ENCODE data around the gene TNFRSF14. TPM values are rescaled to one million over a fixed set of nuclear protein-coding genes. Genes with fewer than 3 reads are reported as not detected.
A peak's percentile ranks its signal among the peaks of the same experiment; 100 is the strongest.

The TNFRSF14 gene
- total and polyA plus RNA-seq, 9 of the 15 experiments (the other 6 are each of a cell fraction or from before 2014, with no cell fraction given): 0.11 to 2.3 (median 0.68) TPM; not detected in 2

DNA sequence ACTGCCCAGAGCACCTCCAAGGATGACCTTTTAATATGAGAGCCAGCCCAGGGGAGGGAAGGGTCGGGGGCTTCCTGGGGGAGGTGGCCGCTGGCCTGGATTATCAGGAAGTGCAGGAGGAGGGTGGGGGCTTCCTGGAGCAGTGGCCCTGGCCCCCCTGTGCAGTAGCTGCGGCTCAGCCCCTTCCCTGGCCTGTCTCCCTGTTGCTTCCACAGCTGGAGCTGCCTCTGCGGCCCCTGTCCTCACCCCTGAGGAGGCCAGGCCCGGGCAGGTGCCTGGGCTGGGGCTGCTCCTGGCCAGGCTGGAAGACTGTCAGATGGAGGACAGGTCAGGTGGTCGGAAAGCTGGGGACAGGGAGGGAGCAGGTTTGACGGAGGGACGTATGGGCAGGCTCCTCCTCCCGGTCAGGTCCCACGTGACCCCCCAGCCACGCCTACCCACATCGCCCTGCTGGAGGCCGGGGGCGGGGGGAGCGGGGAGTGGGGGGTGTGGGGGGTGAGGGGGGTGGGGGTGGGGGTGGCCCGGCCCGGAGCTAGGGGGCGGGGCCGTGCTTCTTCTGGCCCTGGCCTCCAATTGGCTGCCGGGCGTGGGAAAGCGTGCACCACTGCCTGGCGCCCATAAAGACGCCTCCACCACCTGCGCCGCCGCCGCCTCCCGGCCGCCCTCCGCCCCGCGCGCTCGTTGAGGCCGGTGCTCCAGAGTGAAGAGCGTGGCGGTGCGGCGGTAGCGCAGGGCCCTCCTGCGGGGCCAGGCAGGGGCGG is 10.2 kb upstream of the TNFRSF14 start (continued):
- TF ChIP-seq BHLHE40 (IDR thresholded peaks at IDR 0.05; ENCODE audit: low read length) (peak; percentile 13; the same call in 1 of the 2 replicates), ETV5 (CRISPR knock-in tag; IDR thresholded peaks at IDR 0.05; ENCODE audit: low read depth) (no peak; the same call in 1 of the 2 replicates), ZNF263 (CRISPR knock-in tag; IDR thresholded peaks at IDR 0.05; ENCODE audit: borderline replicate concordance) (no peak), CHD1 (IDR thresholded peaks at IDR 0.05; ENCODE audit: low read length) (no peak), STAG1 (CRISPR knock-in tag; IDR thresholded peaks at IDR 0.05; ENCODE audit: borderline replicate concordance) (no peak), PHTF2 (CRISPR knock-in tag; IDR thresholded peaks at IDR 0.05) (no peak), CBX2 (IDR thresholded peaks at IDR 0.05; ENCODE audit: insufficient read depth, low read length, poor library complexity, severe bottlenecking) (no peak), SAP30 (IDR thresholded peaks at IDR 0.05; ENCODE audit: borderline replicate concordance, insufficient read depth, low read depth, low read length, poor library complexity, severe bottlenecking) (no peak), EGR1 (conservative IDR thresholded peaks at IDR 0.05) (peak; percentile 50; the same call in 1 of the 2 replicates), RB1 (IDR thresholded peaks at IDR 0.05; ENCODE audit: low read depth) (peak; percentile 78; the same call in 1 of the 2 replicates), RBM39 (optimal IDR thresholded peaks at IDR 0.05; ENCODE audit: low read depth, low read length) (no peak), NRF1 (conservative IDR thresholded peaks at IDR 0.05 in 1 of 2, IDR thresholded peaks at IDR 0.05 in 1 of 2) (peak in 1 of 2 experiments; percentile 54; a peak in 2 of 4 replicates), HNRNPL (IDR thresholded peaks at IDR 0.05; ENCODE audit: low read depth, low read length) (no peak), HCFC1 (IDR thresholded peaks at IDR 0.05; ENCODE audit: low read depth, low read length) (0 out of 2 replicates have a peak, but pooled peaks have one; percentile 11), HNRNPUL1 (IDR thresholded peaks at IDR 0.05; ENCODE audit: low read length) (no peak), CREB1 (IDR thresholded peaks at IDR 0.05) (peak; percentile 56; the same call in 1 of the 2 replicates), CREB1 (CRISPR knock-in tag; IDR thresholded peaks at IDR 0.05) (peak; percentile 55), DMBX1 (CRISPR knock-in tag; IDR thresholded peaks at IDR 0.05; ENCODE audit: borderline replicate concordance) (no peak), PHB (CRISPR knock-in tag; IDR thresholded peaks at IDR 0.05) (no peak), ZKSCAN1 (IDR thresholded peaks at IDR 0.05; ENCODE audit: low read depth, low read length) (0 out of 2 replicates have a peak, but pooled peaks have one; percentile 13), NR2F6 (CRISPR knock-in tag; IDR thresholded peaks at IDR 0.05) (no peak), POU5F1 (IDR thresholded peaks at IDR 0.05; ENCODE audit: borderline replicate concordance, low read depth, low read length, partially characterized antibody) (no peak), MYBL2 (IDR thresholded peaks at IDR 0.05; ENCODE audit: low read depth) (no peak), MYBL2 (CRISPR knock-in tag; IDR thresholded peaks at IDR 0.05; ENCODE audit: borderline replicate concordance) (no peak), RBM34 (IDR thresholded peaks at IDR 0.05; ENCODE audit: borderline replicate concordance, insufficient read depth, low read length) (no peak), E2F3 (CRISPR knock-in tag; IDR thresholded peaks at IDR 0.05) (no peak), ZBTB7A (IDR thresholded peaks at IDR 0.05; ENCODE audit: borderline replicate concordance, control insufficient read depth, low read depth, low read length) (peak; percentile 50; the same call in 1 of the 2 replicates), DACH1 (IDR thresholded peaks at IDR 0.05; ENCODE audit: partially characterized antibody) (no peak)
- TF ChIP-seq, protein P1, sequence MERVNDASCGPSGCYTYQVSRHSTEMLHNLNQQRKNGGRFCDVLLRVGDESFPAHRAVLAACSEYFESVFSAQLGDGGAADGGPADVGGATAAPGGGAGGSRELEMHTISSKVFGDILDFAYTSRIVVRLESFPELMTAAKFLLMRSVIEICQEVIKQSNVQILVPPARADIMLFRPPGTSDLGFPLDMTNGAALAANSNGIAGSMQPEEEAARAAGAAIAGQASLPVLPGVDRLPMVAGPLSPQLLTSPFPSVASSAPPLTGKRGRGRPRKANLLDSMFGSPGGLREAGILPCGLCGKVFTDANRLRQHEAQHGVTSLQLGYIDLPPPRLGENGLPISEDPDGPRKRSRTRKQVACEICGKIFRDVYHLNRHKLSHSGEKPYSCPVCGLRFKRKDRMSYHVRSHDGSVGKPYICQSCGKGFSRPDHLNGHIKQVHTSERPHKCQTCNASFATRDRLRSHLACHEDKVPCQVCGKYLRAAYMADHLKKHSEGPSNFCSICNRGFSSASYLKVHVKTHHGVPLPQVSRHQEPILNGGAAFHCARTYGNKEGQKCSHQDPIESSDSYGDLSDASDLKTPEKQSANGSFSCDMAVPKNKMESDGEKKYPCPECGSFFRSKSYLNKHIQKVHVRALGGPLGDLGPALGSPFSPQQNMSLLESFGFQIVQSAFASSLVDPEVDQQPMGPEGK (CRISPR knock-in tag; IDR thresholded peaks at IDR 0.05; ENCODE audit: borderline replicate concordance): no peak
